H9 (cell line): Measurements from ENCODE around the gene ACTL6B. TPM values are rescaled to one million over a fixed set of nuclear protein-coding genes. Genes with fewer than 3 reads are reported as not detected.

ENCODE experiments used
- DNase-seq: peaks from one replicate; pipeline ENCODE4 v3.0.0-alpha.2; 2017
- H2AFZ ChIP-seq: one replicate; pipeline ENCODE4 v1.6.1; 2013; ENCODE audit warnings: mild to moderate bottlenecking, low read length, control low read depth, moderate library complexity
- H2AK5ac ChIP-seq: 2 replicates; pipeline ENCODE4 v1.6.1; 2013; ENCODE audit warnings: low read length, control low read depth, mixed read lengths; ENCODE audit not compliant: insufficient read length
- H2BK120ac ChIP-seq: one replicate; pipeline ENCODE4 v1.6.1; 2013; ENCODE audit warnings: low read depth, mild to moderate bottlenecking, low read length, control low read depth, inconsistent platforms; ENCODE audit not compliant: poor library complexity, severe bottlenecking
- H2BK12ac ChIP-seq: 2 replicates; pipeline ENCODE4 v1.6.1; 2013; ENCODE audit warnings: low read length, control low read depth, mixed read lengths, low read depth; ENCODE audit not compliant: insufficient read length
- H2BK15ac ChIP-seq: 2 replicates; pipeline ENCODE4 v1.6.1; 2013; ENCODE audit warnings: low read depth, low read length, control low read depth
- H2BK20ac ChIP-seq: one replicate; pipeline ENCODE4 v1.6.1; 2013; ENCODE audit warnings: low read depth, mild to moderate bottlenecking, low read length, control low read depth, inconsistent platforms; ENCODE audit not compliant: poor library complexity, severe bottlenecking
- H2BK5ac ChIP-seq: 2 replicates; pipeline ENCODE4 v1.6.1; 2013; ENCODE audit warnings: low read length, control low read depth, mixed read lengths; ENCODE audit not compliant: insufficient read length
- H3K14ac ChIP-seq: 2 replicates; pipeline ENCODE4 v1.6.1; 2013; ENCODE audit warnings: low read length, control low read depth; ENCODE audit not compliant: insufficient read depth
- H3K18ac ChIP-seq: 2 replicates; pipeline ENCODE4 v1.6.1; 2013; ENCODE audit warnings: low read depth, mild to moderate bottlenecking, mixed read lengths, low read length, control low read depth; ENCODE audit not compliant: insufficient read length
- H3K23ac ChIP-seq: 2 replicates; pipeline ENCODE4 v1.6.1; 2013; ENCODE audit warnings: low read length, control low read depth, mixed read lengths, low read depth; ENCODE audit not compliant: insufficient read length
- H3K23me2 ChIP-seq: 2 replicates; pipeline ENCODE4 v1.6.1; 2013; ENCODE audit warnings: low read depth, mild to moderate bottlenecking, mixed read lengths, low read length, control low read depth; ENCODE audit not compliant: insufficient read length, poor library complexity, severe bottlenecking
- H3K27ac ChIP-seq: 2 replicates; pipeline ENCODE4 v1.5.1; 2013; ENCODE audit warnings: low read length, control low read depth, mixed read lengths, low read depth; ENCODE audit not compliant: insufficient read length
- H3K27me3 ChIP-seq: 2 replicates; pipeline ENCODE4 v1.6.1; 2013; ENCODE audit warnings: low read length, control low read depth, inconsistent platforms; ENCODE audit not compliant: insufficient read depth
- H3K4ac ChIP-seq: 2 replicates; pipeline ENCODE4 v1.6.1; 2013; ENCODE audit warnings: low read depth, mild to moderate bottlenecking, control low read depth, inconsistent platforms, low read length, moderate library complexity
- H3K4me1 ChIP-seq: 2 replicates; pipeline ENCODE4 v1.6.1; 2013; ENCODE audit warnings: low read length, control low read depth, inconsistent platforms; ENCODE audit not compliant: insufficient read depth
- H3K4me2 ChIP-seq: 2 replicates; pipeline ENCODE4 v1.6.1; 2013; ENCODE audit warnings: low read length, control low read depth, mixed read lengths; ENCODE audit not compliant: insufficient read length, insufficient read depth
- H3K56ac ChIP-seq: 2 replicates; pipeline ENCODE4 v1.6.1; 2013; ENCODE audit warnings: low read depth, mild to moderate bottlenecking, mixed read lengths, low read length, control low read depth; ENCODE audit not compliant: insufficient read length
- H3K79me1 ChIP-seq: 2 replicates; pipeline ENCODE4 v1.6.1; 2013; ENCODE audit warnings: low read depth, mild to moderate bottlenecking, moderate library complexity, low read length, control low read depth, inconsistent platforms; ENCODE audit not compliant: insufficient read depth, poor library complexity, severe bottlenecking
- H3K79me2 ChIP-seq: 2 replicates; pipeline ENCODE4 v1.6.1; 2013; ENCODE audit warnings: low read length, control low read depth, inconsistent platforms; ENCODE audit not compliant: insufficient read depth
- H3K9ac ChIP-seq: 2 replicates; pipeline ENCODE4 v1.6.1; 2013; ENCODE audit warnings: low read length, control low read depth, mixed read lengths; ENCODE audit not compliant: insufficient read length; ENCODE audit errors: extremely low read depth
- H3K9me3 ChIP-seq: one replicate; pipeline ENCODE4 v1.6.1; 2013; ENCODE audit warnings: low read depth, low read length, inconsistent platforms; ENCODE audit not compliant: control insufficient read depth
- H3T11ph ChIP-seq: one replicate; pipeline ENCODE4 v1.6.1; 2013; ENCODE audit warnings: mild to moderate bottlenecking, low read length, control low read depth, inconsistent platforms
- H4K20me1 ChIP-seq: one replicate; pipeline ENCODE4 v1.6.1; 2013; ENCODE audit not compliant: control insufficient read depth, insufficient read length, insufficient read depth
- H4K5ac ChIP-seq: 2 replicates; pipeline ENCODE4 v1.6.1; 2013; ENCODE audit warnings: low read depth, mild to moderate bottlenecking, mixed read lengths, low read length, control low read depth; ENCODE audit not compliant: insufficient read length
- H4K8ac ChIP-seq: replicated peaks from 2 replicates; pipeline ENCODE4 v1.6.1; 2013; ENCODE audit warnings: low read length, control low read depth, mixed read lengths, low read depth; ENCODE audit not compliant: insufficient read length
- H4K91ac ChIP-seq: 2 replicates; pipeline ENCODE4 v1.6.1; 2013; ENCODE audit warnings: low read depth, mild to moderate bottlenecking, moderate library complexity, mixed read lengths, low read length, control low read depth; ENCODE audit not compliant: insufficient read length
- H3K27ac Mint-ChIP-seq, 3 experiments: 2 replicates in 2 of 3; 3 replicates in 1 of 3; pipeline ENCODE4 v1.8.0; 2020 to 2021; ENCODE audit warnings: mixed read lengths in 3 of 3, mild to moderate bottlenecking in 1 of 3, moderate library complexity in 1 of 3
- H3K27me3 Mint-ChIP-seq: 2 replicates; pipeline ENCODE4 v1.8.0; 2021; ENCODE audit warnings: low read depth, mild to moderate bottlenecking, moderate library complexity, mixed read lengths
- H3K36me3 Mint-ChIP-seq, 3 experiments: 2 replicates in 2 of 3; 3 replicates in 1 of 3; pipeline ENCODE4 v1.8.0; 2020 to 2021; ENCODE audit warnings: low read depth in 3 of 3, mixed read lengths in 3 of 3; ENCODE audit not compliant: insufficient read depth in 1 of 3
- H3K4me1 Mint-ChIP-seq, 2 experiments: 2 replicates each; pipeline ENCODE4 v1.8.0; 2020; ENCODE audit warnings: mixed read lengths in 2 of 2
- H3K4me3 Mint-ChIP-seq, 2 experiments: 2 replicates in 1 of 2; 3 replicates in 1 of 2; pipeline ENCODE4 v1.8.0; 2020 to 2021; ENCODE audit warnings: mild to moderate bottlenecking in 2 of 2, mixed read lengths in 2 of 2, moderate library complexity in 1 of 2
- H3K9me3 Mint-ChIP-seq, 2 experiments: 2 replicates in 1 of 2; 3 replicates in 1 of 2; pipeline ENCODE4 v1.8.0; 2020; ENCODE audit warnings: mild to moderate bottlenecking in 2 of 2, mixed read lengths in 2 of 2, moderate library complexity in 1 of 2
- CTCF ChIP-seq: fragments of 200-600 bp; sonication (generic); conservative IDR thresholded peaks from 3 replicates; pipeline ENCODE4 v1.8.0; 2021; ENCODE audit warnings: antibody characterized with exemption, mild to moderate bottlenecking
- WGBS: extraction: QIAGEN DNeasy Blood & Tissue Kit; methylation state at CpG from one replicate; pipeline ENCODE4 v1.1.7; 2013; ENCODE audit warnings: missing lambda C conversion rate, low lambda C conversion rate, mixed read lengths; ENCODE audit not compliant: insufficient read length; ENCODE audit errors: extremely low coverage; 5-methylcytosine and 5-hydroxymethylcytosine counted together
- total RNA-seq: library from RNA; stranded (reverse); gene quantifications from 2 replicates; pipeline ENCODE4 v1.2.1, GENCODE V29; 2021

Gene ACTL6B
- total RNA-seq, 1 experiment from 2014 or later, result 0.50 TPM

- peak; percentile 67 for DNase-seq
- no peak for TF ChIP-seq CTCF
- no peak overlapping the region for H3K27ac ChIP-seq
- H3K9ac ChIP-seq, result no peak overlapping the region
- no peak overlapping the region for H4K91ac ChIP-seq
- Mint-ChIP-seq H3K27me3 (peaks cover 25% of the 10 kb centered on the region), H3K4me3 (peak overlapping the region; percentile 70 to 89), H3K4me1 (peaks cover 30 to 49% of the 10 kb centered on the region in 2 experiments), H3K36me3 (peaks cover 0 to 22% (median 13%) of the 10 kb centered on the region in 3 experiments; a peak in 5 of 7 replicates), H3K27ac (no peak overlapping the region; a peak in 1 of 7 replicates), H3K9me3 (no peaks in the 10 kb centered on the region)
- H4K5ac ChIP-seq, result no peak overlapping the region
- H3K79me1 ChIP-seq, result no peaks in the 10 kb centered on the region
- no peak overlapping the region for H2BK12ac ChIP-seq
- H2AFZ ChIP-seq, result no peak overlapping the region
- H3K4me2 ChIP-seq, result peak overlapping the region; percentile 93
- H2AK5ac ChIP-seq, result no peak overlapping the region
- WGBS, result no CpG with 5 or more reads among the region's 68 CpGs
- no peak overlapping the region for H3K56ac ChIP-seq
- no peaks in the 10 kb centered on the region for H4K20me1 ChIP-seq
- H3K9me3 ChIP-seq, result no peaks in the 10 kb centered on the region
- H3K27me3 ChIP-seq, result no peaks in the 10 kb centered on the region
- H2BK5ac ChIP-seq, result no peak overlapping the region
- H3T11ph ChIP-seq, result no peak overlapping the region
- no peak overlapping the region for H2BK15ac ChIP-seq
- peaks cover 35% of the 10 kb centered on the region for H3K23me2 ChIP-seq
- peak overlapping the region; percentile 40 for H3K18ac ChIP-seq
- H3K23ac ChIP-seq, result no peak overlapping the region
- no peak overlapping the region for H2BK120ac ChIP-seq
- no peak overlapping the region for H3K4ac ChIP-seq
- no peak overlapping the region for H4K8ac ChIP-seq
- H3K79me2 ChIP-seq, result no peaks in the 10 kb centered on the region
- no peak overlapping the region for H2BK20ac ChIP-seq
- peaks cover 4% of the 10 kb centered on the region; the same call in 1 of the 2 replicates for H3K4me1 ChIP-seq
- H3K14ac ChIP-seq, result peak overlapping the region; percentile 60; the same call in 1 of the 2 replicates
Observed at GRCh38 chr7:100604976-100605911, 51.0 kb downstream of the ACTL6B start.
